Upper lobe of left lung (tissue), 6 donors: ENCODE results near the gene DBNDD1. TPM values are rescaled to one million over a fixed set of nuclear protein-coding genes. Genes with fewer than 3 reads are reported as not detected.
A peak's percentile ranks its signal among the peaks of the same experiment; 100 is the strongest.

ENCODE experiments used
- ATAC-seq, 2 donors: fragments of 200-7000 bp; cut with Tn5 transposase; one replicate each; pipeline ENCODE4 v1.9.1; 2022; ENCODE audit warnings: mild to moderate bottlenecking in 2 of 2, moderate library complexity in 2 of 2; ENCODE audit not compliant: low FRiP score in 2 of 2
- DNase-seq, 2 donors: peaks; one replicate each; pipeline ENCODE4 v3.0.0-alpha.2; 2019 to 2020
- H3K27ac ChIP-seq, 4 donors: fragments of 200-600 bp; sonication (generic); one replicate each; pipeline ENCODE4 v1.5.1; 2016 to 2019
- H3K27me3 ChIP-seq, 4 donors: fragments of 200-600 bp; sonication (generic); one replicate each; pipeline ENCODE4 v1.5.1; 2017 to 2019
- H3K36me3 ChIP-seq, 4 donors: fragments of 200-600 bp; sonication (generic); one replicate each; pipeline ENCODE4 v1.5.1; 2016 to 2019
- H3K4me1 ChIP-seq, 4 donors: fragments of 200-600 bp; sonication (generic); one replicate each; pipeline ENCODE4 v1.5.1; 2018 to 2019
- H3K4me3 ChIP-seq, 4 donors: fragments of 200-600 bp; sonication (generic); one replicate each; pipeline ENCODE4 v1.5.1; 2017 to 2019; ENCODE audit warnings: mild to moderate bottlenecking in 2 of 4, moderate library complexity in 1 of 4
- H3K9me3 ChIP-seq, 4 donors: fragments of 200-600 bp; sonication (generic); one replicate each; pipeline ENCODE4 v1.5.1; 2018 to 2019
- CTCF ChIP-seq, 6 experiments: fragments of 450-650 bp in 4 of 6; fragments of 200-600 bp in 2 of 6; sonication (generic) in 2 of 6; IDR thresholded peaks; one replicate each; pipeline ENCODE4 v1.5.1; 2016 to 2019; ENCODE audit warnings: antibody characterized with exemption in 6 of 6
- EP300 ChIP-seq, 4 donors: sonication (generic); formaldehyde crosslinking; IDR thresholded peaks; one replicate each; pipeline ENCODE4 v1.5.1; 2017; ENCODE audit warnings: antibody characterized with exemption in 4 of 4, control low read depth in 2 of 4
- POLR2A ChIP-seq, 4 donors: fragments of 450-650 bp; IDR thresholded peaks; one replicate each; pipeline ENCODE4 v1.5.1; 2016 to 2017; ENCODE audit warnings: antibody characterized with exemption in 4 of 4, mild to moderate bottlenecking in 2 of 4
- POLR2AphosphoS5 ChIP-seq, 2 donors: sonication (generic); formaldehyde crosslinking; IDR thresholded peaks; one replicate each; pipeline ENCODE4 v1.5.1; 2017; ENCODE audit warnings: antibody characterized with exemption in 2 of 2
- WGBS, 2 donors: methylation state at CpG; one replicate each; pipeline ENCODE4 v1.1.5; 2017 to 2018; 5-methylcytosine and 5-hydroxymethylcytosine counted together
- total RNA-seq, 6 donors: library from RNA; depleted of rRNA in 4 of 6; stranded (reverse); fragments of >200 nt in 4 of 6; gene quantifications; one replicate each; pipeline versions ENCODE4 v1.1.0 to v1.2.1, GENCODE V29; 2016 to 2021
- donor health status: DM: no; HTN: no; CAD: no; lungs with moderate emphysema.
- donor health status: DM: no; HTN: yes; CAD: no; lungs with severe emphysema.

The DBNDD1 gene
- total RNA-seq, 6 donors from 2014 or later: 4.6 to 23.2 (median 11.1) TPM

- Histone ChIP-seq H3K27ac (no peak overlapping the region), H3K27me3 (no peaks in the 10 kb centered on the region), H3K9me3 (peaks cover 0 to 5% (median 0%) of the 10 kb centered on the region in 4 donors), H3K36me3 (peaks cover 6 to 59% (median 42%) of the 10 kb centered on the region in 4 donors), H3K4me3 (no peak overlapping the region), H3K4me1 (no peaks in the 10 kb centered on the region)
- 84 to 87% methylated on average over 8 of the region's 8 CpGs for WGBS, 2 donors
- ATAC-seq: no peak
- TF ChIP-seq CTCF (IDR thresholded peaks at IDR 0.05): no peak
- TF ChIP-seq EP300 (IDR thresholded peaks at IDR 0.05): no peak
- TF ChIP-seq POLR2A (IDR thresholded peaks at IDR 0.05): no peak
- TF ChIP-seq POLR2AphosphoS5 (IDR thresholded peaks at IDR 0.05): no peak
- no peak for DNase-seq
Observed at GRCh38 chr16:90034504-90034903, 15.2 kb upstream of the DBNDD1 start.

- 79 to 89% methylated on average over 4 of the region's 4 CpGs for WGBS, 2 donors
- peaks cover 0 to 5% (median 0%) of the 10 kb centered on the region in 4 donors for H3K9me3 ChIP-seq
- ATAC-seq: no peak
- DNase-seq: no peak
- H3K4me3 ChIP-seq: no peak overlapping the region
- no peak overlapping the region for H3K27ac ChIP-seq
- no peak for TF ChIP-seq EP300 (IDR thresholded peaks at IDR 0.05)
- TF ChIP-seq POLR2AphosphoS5 (IDR thresholded peaks at IDR 0.05): no peak
- TF ChIP-seq CTCF (IDR thresholded peaks at IDR 0.05): no peak
- no peak for TF ChIP-seq POLR2A (IDR thresholded peaks at IDR 0.05)
- no peaks in the 10 kb centered on the region for H3K4me1 ChIP-seq
- H3K36me3 ChIP-seq: peaks cover 6 to 56% (median 38%) of the 10 kb centered on the region in 4 donors
- no peaks in the 10 kb centered on the region for H3K27me3 ChIP-seq
Observed at GRCh38 chr16:90033387-90033786, 14.1 kb upstream of the DBNDD1 start.

GRCh38 chr16:90032674-90033331 is 13.5 kb upstream of the DBNDD1 start:
- Histone ChIP-seq H3K27ac (no peak overlapping the region), H3K4me3 (peak overlapping the region in 1 of 4 donors; percentile 21), H3K4me1 (no peaks in the 10 kb centered on the region), H3K9me3 (peaks cover 0 to 5% (median 0%) of the 10 kb centered on the region in 4 donors), H3K36me3 (peaks cover 6 to 50% (median 33%) of the 10 kb centered on the region in 4 donors), H3K27me3 (no peaks in the 10 kb centered on the region)
- ATAC-seq (no peak), DNase-seq (no peak)
- WGBS, 2 donors: 78% methylated on average over 8 of the region's 8 CpGs
- TF ChIP-seq POLR2AphosphoS5 (IDR thresholded peaks at IDR 0.05) (no peak), POLR2A (IDR thresholded peaks at IDR 0.05) (no peak), EP300 (IDR thresholded peaks at IDR 0.05) (no peak), CTCF (IDR thresholded peaks at IDR 0.05) (no peak)

GRCh38 chr16:90031931-90032673 is 12.8 kb upstream of the DBNDD1 start:
- H3K27ac ChIP-seq: no peak overlapping the region
- 86% methylated on average over 9 of the region's 9 CpGs for WGBS, 2 donors
- DNase-seq (no peak), ATAC-seq (peak; percentile 58 to 69)
- peak overlapping the region in 1 of 4 donors; percentile 21 for H3K4me3 ChIP-seq
- peaks cover 0 to 5% (median 0%) of the 10 kb centered on the region in 4 donors for H3K9me3 ChIP-seq
- peak in 2 of 6 experiments; percentile 41 to 70 for TF ChIP-seq CTCF (IDR thresholded peaks at IDR 0.05)
- peak in 1 of 4 donors; percentile 91 for TF ChIP-seq POLR2A (IDR thresholded peaks at IDR 0.05)
- peak in 1 of 2 donors; percentile 19 for TF ChIP-seq POLR2AphosphoS5 (IDR thresholded peaks at IDR 0.05)
- no peak for TF ChIP-seq EP300 (IDR thresholded peaks at IDR 0.05)
- H3K4me1 ChIP-seq: no peaks in the 10 kb centered on the region
- H3K36me3 ChIP-seq: peaks cover 2 to 49% (median 26%) of the 10 kb centered on the region in 4 donors
- no peaks in the 10 kb centered on the region for H3K27me3 ChIP-seq
